T-helper 1 cell treated with Interleukin-12 subunit alpha and Interleukin-12 subunit beta and Interleukin-4 antibody, amounts not matched to agents 30 ng/mL and 1 ng/mL, for 36 hours (primary cell): ENCODE results near the gene UCP2. TPM values are rescaled to one million over a fixed set of nuclear protein-coding genes. Genes with fewer than 3 reads are reported as not detected.

ENCODE experiments used
- intact Hi-C: fragments of 100-400 bp; cut with micrococcal nuclease; formaldehyde crosslinking; loops from one replicate; pipeline ENCODE4 v1.15.1; 2024
- total RNA-seq: library from RNA; stranded (reverse); gene quantifications from 2 replicates; pipeline ENCODE4 v1.2.3, GENCODE V29; 2022

UCP2 gene
- total RNA-seq, 1 donor from 2014 or later, result 494 TPM

DNA sequence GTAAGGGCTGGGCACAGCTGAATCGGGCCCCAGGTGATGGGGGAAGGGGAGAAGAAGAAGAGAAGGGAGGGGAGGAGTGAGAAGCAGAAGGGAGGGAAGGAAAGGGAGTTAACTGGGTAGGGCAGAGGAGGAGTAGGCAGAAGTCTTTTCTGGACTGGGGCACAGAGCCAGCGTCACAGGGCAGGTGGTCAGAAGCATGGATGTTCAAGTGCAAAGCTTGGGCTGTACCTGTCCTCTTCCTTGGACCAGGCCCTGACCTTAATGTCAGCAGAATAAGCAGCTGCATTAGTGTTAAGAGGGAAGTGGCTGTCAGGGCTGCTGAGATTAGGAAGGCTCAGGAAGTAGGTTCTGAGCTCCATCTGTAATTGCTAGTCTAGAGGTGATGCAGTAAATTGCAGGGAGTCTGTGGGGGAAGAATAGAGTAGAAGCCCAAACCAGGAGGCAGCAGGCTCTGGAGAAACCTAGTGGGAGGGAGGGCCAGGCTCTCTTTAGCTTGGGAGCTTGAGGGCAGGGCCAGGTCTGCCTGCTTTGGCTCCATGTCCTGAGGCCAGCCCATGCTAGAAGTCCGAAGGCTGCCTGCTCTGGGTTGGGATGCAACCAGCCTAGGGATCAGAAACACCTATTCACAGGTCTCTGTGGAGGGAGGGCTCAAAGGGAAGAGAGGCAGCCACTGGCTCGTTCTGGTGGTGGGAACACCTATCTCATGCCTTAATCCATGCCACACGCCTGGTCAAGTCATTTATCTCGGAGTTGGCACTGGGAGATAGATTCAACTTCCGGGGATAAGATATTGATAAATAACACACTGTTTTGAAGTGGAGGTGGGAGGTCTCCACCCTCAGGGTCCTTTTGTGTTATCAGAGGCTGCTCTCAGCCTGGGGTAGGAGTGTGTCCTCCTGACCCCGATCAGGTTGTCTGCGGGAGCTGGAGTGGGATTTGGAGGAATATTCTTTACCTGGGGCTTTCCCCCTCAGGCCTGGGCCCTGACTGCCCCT, 28.0 kb upstream of the UCP2 start:
- intact Hi-C loops, result loop anchor here (1.0 kb wide), 3 partner anchors 9 to 30 kb away; no protein-coding TSS in a partner anchor

DNA sequence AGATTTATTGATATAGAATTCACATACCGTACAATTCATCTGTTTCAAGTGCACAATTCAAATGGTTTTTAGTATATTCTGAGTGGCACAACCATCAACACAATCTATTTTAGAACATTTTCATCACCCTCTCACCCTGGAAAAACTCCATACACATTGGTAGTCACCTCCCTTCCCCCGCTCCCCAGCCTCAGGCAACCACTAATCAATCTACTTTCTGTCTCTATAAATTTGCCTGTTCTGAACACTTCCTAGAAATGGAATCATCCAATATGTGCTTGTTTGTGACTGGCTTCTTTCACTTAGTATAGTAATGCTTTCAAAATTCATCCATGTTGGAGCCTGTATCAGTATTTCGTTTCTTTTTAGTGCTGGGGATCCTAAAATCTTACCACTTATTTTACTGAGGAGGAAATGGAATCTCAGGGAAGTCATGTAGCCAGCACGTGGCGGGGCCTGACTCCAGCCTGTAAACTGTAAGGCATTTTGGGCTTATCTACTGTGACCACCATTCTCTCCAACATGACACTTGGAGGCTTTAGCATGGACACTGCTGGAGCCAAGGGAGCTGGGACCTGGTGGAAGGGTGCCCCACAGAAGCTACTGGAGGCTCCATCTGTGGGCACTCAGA, 27.1 kb upstream of the UCP2 start:
- intact Hi-C loops, result no loop called here

DNA sequence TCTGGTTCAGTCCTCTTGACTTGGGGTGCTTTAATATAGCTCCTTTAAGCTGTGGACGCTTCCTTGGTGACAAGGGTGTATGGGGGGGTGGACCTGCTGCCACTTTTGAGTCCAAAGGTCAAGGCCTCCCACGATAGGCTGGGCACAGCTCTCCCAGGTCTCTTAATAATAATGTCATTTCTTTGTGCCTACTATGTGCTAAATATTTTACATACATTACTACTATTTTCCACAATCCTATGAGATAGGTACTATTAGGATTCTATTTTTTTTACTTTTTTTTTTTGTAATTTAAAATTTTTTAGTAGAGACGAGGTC, 26.5 kb upstream of the UCP2 start:
- intact Hi-C loops, result no loop called here

DNA sequence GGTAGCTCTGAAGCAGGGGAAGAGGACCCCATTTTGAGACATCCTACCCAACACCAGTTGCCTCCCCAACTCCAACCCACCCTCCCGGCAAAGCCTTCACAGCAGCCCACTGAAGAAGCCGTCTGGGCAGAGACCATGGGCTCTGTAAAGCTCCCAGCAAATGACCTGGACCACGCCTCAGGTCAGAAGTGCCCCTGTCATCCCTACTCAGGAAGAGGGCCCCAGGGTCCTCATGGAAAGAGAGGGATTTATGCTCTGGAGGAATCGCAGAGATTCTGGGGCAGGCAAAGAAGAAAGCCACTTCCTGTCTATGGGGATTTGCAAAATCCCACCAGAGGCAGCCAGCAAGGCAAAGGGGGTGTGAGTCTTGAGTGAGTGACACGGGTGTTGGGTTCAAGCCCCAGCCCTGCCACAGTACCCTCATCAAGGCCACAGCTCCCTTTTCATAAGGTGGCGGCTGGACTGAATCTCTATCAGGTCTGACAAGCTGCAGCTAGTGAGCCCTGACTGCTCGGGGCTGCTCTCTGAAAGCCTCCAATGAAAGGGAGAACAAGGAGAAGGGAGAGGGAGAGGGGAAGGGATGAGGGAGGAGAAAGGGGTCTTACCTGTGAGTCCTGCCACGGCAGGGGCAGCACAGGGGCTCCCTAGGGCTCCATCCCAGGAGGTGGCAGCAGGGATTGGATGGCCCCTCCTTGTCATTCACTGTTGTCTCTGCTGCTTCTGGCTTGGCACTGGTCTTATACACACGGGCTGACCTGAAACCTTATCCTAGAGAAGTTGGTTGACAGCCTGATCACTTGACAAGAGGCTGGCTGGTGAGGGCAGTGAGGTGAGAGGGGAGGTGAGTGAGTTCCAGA, 26.0 kb upstream of the UCP2 start, which contains the start of gene UCP3:
TSS of gene UCP3 (minus strand) at position 713 of the 857 bp plus-strand sequence. CDS start 2,043 bp downstream, outside the sequence.
- intact Hi-C loops, result no loop called here

DNA sequence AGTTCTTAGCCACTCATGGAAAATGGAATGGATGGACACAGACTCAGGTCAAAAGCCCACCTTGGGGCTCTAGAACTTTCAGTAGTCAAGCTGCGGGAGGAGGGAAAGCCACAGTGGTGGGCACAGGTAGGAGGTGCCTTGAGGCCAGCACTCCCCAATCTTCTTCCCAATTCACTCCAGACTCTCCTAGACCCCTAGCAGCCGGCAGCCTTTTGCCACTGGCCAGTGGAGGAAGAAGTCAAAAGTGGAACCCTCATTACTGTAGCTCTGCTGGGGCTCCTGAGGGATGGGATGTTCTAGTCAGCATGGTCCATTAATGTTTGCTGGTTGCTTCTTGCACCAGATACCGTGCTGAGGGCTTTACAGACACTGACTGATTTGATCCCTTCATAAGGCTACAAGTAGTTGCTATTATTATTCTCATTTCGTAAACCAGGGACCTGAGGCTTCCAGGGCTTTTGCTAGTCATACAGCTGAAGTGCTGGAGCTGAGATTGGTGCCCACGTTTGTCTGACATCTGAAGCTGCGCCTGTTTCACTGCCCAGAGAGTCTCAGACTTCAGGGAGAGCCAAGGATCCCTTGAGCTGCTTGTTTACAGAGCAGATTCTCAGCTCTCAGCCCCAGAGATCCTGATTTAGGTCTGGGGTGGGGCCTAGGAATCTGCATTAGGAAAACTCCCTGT, 25.2 kb upstream of the UCP2 start:
- intact Hi-C loops, result no loop called here

DNA sequence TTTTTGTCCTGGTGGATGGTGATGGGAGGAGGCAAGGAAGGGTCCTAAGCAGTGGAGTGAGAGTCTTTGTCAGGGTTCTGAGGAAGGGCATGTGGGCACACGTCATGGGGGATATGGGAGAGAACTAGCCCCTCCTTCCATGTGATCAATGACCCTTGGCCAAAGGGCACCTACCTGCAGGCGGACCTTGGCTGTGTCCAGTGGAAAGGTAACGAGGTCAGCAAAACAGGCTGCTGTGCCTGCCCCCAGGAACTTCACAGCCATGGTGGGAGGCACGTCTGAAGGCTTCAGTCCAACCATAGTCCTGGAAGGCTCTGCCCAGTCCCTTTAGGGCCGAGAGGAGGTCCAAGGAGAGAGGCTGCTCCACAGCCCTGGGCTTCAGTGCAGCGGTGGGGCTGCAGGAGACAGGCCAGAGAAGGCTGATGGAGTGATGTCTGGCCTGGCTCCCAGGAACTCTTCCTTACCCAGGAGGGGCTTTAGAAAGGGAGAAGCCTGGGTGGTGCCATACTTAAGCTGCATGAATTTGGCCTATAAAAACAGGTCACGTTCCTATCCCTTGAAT, 24.2 kb upstream of the UCP2 start:
- intact Hi-C loops, result no loop called here

DNA sequence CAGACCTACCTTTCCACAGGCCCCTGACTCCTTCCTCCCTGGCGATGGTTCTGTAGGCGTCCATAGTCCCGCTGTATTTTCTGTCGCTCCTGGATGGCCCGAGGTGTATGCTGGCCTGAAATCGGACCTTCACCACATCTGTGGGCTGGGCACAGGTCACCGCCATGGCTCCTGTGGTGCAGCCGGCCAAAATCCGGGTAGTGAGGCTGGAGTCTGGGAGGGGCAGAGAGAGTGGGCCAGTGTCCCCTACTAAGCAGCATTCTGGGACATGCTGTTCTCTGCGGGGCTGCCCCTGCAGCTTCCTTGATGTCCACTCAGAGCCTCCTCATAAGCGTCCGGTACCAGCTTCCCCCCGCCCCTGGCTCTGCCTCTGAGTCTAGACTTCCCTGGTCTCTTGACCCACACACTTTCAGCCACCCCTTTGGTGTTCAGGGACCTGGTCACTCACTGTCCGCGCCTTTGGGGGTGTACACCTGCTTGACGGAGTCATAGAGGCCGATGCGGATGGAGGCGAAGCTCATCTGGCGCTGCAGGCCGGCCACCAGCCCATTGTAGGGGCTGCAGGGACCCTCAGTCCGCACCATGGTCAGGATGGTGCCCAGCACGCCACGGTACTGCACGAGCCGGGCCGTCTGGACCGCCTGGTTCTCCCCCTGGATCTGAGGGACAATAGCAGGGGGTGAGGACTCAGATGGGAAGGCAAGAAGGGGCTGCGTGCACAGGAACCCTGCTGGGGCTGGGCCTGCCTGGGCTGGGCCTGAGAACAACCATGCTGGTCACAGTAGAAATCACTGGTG, 23.3 kb upstream of the UCP2 start:
- intact Hi-C loops, result loop anchor here (1.0 to 2.0 kb wide), 5 partner anchors 11 to 165 kb away; partner anchors contain the start of genes C2CD3 and PPME1

DNA sequence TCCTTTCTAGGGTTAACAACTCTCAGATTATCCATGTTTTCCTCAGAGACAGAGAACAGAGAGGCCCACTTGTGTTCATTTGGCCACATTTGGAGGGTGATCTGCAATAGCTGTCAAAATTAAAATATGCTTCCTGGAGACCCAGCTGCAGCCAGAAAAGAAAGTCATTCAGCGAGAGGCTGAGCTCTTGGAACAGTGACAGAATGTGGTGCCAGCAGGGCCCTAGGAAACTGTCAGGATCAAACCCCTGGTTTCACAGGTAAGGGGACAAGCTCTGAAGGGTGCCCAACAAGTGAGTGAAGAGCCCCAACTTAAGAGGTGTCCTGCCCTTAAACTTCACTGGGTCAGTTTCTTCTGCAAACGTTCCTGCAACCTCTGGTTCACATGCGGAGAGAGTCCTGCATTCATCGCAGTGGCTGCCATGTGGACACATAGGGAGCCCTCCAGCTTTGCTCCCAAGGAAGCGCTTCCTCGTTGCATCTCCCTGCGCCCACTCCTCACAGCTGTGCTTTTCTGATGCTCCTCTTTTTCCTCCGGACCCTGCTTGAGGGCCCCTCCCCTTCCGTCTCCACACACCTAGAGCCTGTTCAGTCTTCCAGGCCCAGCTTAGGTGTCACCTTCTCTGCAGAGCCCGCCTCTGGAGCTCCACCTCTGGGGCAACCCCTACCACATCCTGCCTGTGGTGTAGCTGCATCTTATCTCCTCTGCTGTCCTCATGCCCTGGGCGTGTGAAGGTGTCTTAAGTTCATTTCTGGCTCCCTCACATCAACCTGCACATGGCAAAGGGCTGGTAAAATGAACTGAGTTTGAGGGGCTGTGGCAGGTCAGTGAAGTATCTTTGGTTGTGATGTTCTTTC, 22.3 kb upstream of the UCP2 start:
- intact Hi-C loops, result loop anchor here (1.0 to 2.0 kb wide), 5 partner anchors 10 to 166 kb away; partner anchors contain the start of genes C2CD3 and PPME1

DNA sequence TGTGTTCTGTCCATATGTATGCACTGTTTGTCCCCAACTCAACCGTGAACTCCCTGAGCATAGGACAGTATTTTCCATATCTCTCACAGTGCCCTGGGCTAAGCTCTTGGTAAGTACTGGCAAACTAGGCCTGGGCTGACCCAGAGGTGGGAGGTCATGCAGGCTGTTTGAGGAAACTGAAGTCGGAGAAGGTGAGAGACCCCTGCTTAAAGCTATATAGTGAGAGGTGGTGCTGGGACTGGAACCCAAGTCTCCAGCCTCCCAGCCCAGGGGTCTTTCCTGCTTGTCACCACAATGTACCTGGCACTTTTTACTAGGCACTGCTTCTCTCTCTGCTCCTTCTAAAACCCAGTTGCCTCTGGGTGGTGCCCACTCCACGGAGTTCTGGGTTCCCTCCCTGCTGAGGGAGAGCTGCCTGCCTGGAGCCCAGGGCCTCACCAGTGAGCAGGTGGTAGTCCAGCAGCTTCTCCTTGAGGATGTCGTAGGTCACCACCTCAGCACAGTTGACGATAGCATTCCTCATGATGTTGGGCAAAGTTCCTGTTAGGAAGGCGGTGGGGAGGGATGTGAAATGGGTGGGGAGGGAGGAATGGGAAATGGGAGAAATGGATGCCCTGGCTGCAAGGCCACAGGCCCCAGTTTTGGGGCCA, 21.5 kb upstream of the UCP2 start:
- intact Hi-C loops, result loop anchor here (2.0 kb wide), 2 partner anchors 27 to 39 kb away; no protein-coding TSS in a partner anchor

DNA sequence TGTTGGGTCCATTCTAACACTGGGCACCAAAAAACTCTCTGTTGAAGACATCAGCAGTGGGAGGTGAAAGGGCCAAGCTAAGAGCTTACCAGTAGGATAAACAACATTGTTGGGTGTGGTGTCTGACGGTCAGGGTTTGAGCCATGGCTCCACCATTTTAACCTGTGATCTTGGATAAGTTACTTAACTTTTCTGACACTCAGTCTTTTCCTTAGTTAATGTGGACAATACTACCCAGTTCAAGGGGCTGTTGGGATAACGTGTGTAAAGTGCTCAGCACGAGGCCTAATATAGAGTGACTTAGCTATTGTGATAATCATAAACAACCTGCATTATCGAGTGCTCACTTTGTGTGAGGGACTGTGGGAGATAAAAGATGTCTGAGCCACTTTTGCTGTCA, 20.2 kb upstream of the UCP2 start:
- intact Hi-C loops, result no loop called here

DNA sequence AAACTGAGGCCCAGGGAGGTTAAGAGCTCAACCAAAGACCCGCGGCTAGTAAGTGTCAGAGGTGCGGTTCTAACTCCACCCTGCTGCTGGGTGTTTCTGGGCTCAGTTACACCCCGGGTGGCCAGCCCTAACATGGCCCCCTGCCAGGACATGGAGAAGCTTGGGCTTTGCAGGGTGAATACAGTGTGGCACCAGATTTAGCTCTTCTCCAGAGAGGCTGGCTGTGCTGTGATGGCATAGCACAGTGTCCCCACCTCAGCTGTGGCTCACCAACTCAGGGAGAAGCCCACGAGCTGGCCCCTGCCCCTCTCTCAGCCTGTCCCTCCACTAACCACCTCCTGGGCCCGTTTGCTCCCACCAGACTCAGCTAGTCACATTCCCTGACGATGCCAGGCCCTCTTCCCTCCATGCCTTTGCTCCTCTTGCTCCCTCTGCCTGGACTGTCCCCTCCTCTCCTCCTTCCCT, 19.2 kb upstream of the UCP2 start:
- intact Hi-C loops, result no loop called here

DNA sequence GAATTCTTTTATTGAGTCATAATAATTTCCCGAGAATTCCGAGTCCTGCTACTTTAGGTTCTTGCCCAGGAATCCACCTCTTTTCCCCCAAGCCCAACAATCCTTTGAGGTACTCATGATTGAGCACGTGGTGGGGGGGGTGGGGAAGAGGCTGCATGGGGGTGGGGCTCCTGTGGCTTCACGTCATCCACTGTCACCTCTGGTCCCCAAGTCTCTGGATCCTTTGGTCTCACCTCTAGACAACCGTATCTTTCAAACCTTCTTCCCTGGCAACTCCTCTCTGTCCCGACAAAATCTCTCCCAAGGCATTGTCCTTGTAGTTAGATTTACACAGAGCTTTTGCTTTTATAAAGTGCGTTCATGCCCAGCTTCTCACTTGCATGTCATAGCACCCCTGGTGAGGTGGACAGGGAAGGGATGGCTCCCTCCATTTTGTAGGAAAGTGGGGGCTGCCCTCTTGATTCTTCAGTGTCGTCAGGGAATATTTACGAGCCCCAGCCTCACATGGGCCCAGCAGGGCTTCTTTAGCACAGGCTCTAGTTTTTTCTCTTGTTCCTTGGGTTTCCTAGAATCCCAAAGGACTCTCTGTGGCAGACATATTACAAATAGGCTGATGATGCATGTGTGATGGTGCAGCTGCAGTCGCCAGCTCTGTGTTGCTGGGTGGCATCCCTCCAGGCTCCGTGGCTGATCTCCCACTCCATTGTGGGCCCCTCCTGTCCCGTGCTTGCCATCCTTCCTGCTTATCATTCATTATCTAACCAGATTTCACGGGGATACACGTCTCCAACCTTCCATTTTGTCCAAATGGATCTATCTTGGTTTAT, 17.9 kb upstream of the UCP2 start:
- intact Hi-C loops, result no loop called here

DNA sequence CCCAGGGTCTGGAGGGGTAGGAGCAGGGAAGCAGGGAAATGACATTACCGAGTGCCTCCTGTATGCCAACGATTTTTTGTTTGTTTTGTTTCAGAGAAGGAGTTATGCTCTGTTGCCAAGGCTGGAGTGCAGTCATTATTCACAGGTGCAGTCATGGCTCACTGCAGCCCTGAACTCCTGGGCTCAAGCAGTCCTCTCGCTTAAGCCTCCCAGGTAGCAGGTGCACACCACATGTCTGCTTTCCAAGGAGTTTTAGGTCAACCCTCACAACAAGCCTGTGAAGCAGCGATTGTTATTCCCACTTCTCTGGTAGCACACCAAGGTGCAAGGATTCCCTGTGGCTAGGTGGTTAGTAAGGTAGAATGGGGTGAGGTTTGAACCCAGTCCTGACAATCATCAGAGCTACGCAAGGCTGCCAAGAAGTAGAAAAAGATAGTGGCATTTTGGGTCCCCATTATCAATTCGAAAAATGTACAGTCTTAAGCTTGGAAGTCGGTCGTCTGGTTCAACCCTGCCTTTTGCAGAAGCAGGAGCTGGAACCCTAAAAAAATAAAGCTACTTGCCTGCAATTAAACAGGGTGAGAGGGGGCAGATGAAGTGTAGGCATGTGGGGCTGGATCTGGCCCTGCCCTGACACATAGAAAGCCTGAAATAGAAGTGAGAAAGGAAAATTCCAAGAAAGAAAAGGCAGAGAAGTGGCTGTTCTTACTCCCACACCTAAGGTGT, 17.1 kb upstream of the UCP2 start:
- intact Hi-C loops, result loop anchor here (5.0 kb wide), 1 partner anchor 402 kb away; the partner anchor contains the start of gene FAM168A

DNA sequence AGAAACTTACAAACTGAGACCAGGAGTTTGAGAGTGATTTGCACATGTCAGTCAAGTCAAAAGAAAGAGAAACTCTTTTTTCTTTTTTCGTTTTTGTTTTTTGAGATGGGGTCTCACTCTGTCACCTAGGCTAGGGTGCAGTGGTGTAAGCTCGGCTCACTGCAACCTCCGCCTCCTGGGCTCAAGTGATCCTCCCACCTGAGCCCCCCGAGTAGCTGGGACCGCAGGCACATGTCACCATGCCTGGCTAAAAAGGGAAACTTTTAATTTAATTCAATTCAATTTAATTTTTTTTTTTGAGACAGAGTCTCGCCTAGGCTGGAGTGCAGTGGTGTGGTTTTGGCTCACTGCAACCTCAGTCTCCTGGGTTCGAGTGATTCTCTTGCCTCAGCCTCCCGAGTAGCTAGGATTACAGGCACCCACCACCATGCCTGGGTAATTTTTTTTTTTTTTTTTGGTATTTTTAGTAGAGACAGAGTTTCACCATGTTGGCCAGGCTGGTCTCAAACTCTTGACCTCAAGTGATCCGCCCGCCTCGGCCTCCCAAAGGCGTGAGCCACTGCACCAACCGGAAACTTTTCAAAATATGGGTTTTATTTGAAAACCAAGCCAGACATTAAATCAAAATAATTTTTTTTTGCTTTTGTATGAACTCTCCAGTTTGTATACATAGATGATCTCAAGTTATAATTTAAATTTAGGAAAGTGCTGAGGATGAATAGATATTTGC, 16.4 kb upstream of the UCP2 start:
- intact Hi-C loops, result loop anchor here (5.0 kb wide), 1 partner anchor 402 kb away; the partner anchor contains the start of gene FAM168A

DNA sequence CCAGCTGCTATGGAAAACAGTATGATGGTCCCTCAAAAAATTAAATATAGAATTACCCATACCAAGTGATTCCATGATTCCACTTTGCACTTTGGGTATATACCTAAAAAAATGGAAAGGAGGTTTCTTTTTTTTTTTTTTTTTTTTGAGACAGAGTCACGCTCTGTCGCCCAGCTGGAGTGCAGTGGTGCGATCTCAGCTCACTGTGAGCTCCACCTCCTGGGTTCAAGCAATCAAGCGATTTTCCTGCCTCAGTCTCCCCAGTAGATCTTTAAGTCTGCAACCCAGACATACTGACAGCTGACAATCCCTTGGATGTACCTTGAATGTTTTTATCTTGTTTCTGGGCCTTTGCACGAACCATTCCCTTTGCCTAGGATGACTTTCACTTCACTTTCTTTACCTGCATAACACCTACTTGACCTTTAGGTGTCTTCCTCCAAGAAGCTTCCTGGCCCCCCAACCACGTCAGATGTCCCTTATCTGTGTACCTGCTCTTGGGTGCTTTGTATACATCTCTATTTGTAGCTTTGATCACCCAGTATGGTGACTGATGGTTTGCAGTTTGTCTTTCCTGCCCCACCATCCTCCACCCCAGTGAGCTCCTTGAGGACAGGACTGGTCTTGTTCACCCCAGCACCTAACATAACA, 14.6 kb upstream of the UCP2 start:
- intact Hi-C loops, result loop anchor here (5.0 kb wide), 1 partner anchor 400 kb away; the partner anchor contains the start of gene FAM168A
